WTC11 (cell line): Measurements from ENCODE around the gene SLC22A7.

ENCODE experiments used
- ATF1 ChIP-seq: sonication (generic); formaldehyde crosslinking; IDR thresholded peaks from 2 replicates; pipeline ENCODE4 v1.8.1; 2023; ENCODE audit warnings: mild to moderate bottlenecking, moderate library complexity, missing genetic modification reagents
- ATF2 ChIP-seq: sonication (generic); formaldehyde crosslinking; IDR thresholded peaks from 2 replicates; pipeline ENCODE4 v1.8.1; 2022; ENCODE audit warnings: low read depth, missing genetic modification reagents, borderline replicate concordance
- HMGXB4 ChIP-seq: sonication (generic); formaldehyde crosslinking; IDR thresholded peaks from 2 replicates; pipeline ENCODE4 v1.8.1; 2023; ENCODE audit warnings: mild to moderate bottlenecking, moderate library complexity, missing genetic modification reagents
- MAX ChIP-seq: sonication (generic); formaldehyde crosslinking; IDR thresholded peaks from 2 replicates; pipeline ENCODE4 v1.8.0; 2022; ENCODE audit warnings: mild to moderate bottlenecking, missing genetic modification reagents
- NFE2L1 ChIP-seq: sonication (generic); formaldehyde crosslinking; IDR thresholded peaks from 2 replicates; pipeline ENCODE4 v1.8.1; 2023; ENCODE audit warnings: missing genetic modification reagents
- NFYB ChIP-seq: sonication (generic); formaldehyde crosslinking; conservative IDR thresholded peaks from 2 replicates; pipeline ENCODE4 v1.8.0; 2022; ENCODE audit warnings: low read depth, missing genetic modification reagents
- SMAD4 ChIP-seq: sonication (generic); formaldehyde crosslinking; IDR thresholded peaks from 2 replicates; pipeline ENCODE4 v1.8.0; 2022; ENCODE audit warnings: mild to moderate bottlenecking, missing genetic modification reagents
- USF1 ChIP-seq: sonication (generic); formaldehyde crosslinking; IDR thresholded peaks from 2 replicates; pipeline ENCODE4 v1.8.0; 2022; ENCODE audit warnings: mild to moderate bottlenecking, missing genetic modification reagents
- TF ChIP-seq, protein P1 (sequence below): fragments of 200-600 bp; IDR thresholded peaks from 2 replicates; pipeline ENCODE4 v1.8.0; 2022; ENCODE audit warnings: antibody characterized with exemption
- TF ChIP-seq, protein P2 (sequence below): sonication (generic); formaldehyde crosslinking; IDR thresholded peaks from 2 replicates; pipeline ENCODE4 v1.8.1; 2022; ENCODE audit warnings: missing genetic modification reagents, borderline replicate concordance
- TF ChIP-seq, protein P3 (sequence below): sonication (generic); formaldehyde crosslinking; IDR thresholded peaks from 2 replicates; pipeline ENCODE4 v1.8.0; 2023; ENCODE audit warnings: missing genetic modification reagents

DNA sequence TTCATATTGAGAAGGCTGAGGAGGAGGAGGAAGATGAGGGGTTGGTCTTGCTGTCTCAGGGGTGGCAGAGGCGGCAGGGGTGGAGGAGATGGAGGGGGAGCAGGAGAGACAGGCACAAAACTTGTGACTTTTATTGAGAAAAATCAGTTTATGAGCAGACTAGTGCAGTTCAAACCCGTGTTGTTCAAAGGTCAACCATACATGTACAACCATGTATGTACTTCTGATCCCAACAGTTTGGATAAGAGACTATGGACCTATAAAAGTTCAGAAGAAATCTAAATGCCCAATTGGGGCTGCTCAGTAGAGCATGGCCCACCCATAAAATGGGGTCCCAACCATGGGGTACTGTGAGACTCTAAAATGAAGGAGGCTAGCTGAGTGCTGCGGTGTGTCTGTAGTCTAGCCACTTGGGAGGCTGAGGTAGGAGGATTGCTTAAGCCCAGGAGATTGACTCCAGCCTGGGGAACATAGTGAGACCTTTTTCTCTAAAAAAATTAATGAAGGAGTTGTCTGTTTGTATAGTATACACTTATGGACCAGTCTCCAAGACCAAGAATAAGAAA, 7.6 kb upstream of the SLC22A7 start:
- TF ChIP-seq, protein P1, sequence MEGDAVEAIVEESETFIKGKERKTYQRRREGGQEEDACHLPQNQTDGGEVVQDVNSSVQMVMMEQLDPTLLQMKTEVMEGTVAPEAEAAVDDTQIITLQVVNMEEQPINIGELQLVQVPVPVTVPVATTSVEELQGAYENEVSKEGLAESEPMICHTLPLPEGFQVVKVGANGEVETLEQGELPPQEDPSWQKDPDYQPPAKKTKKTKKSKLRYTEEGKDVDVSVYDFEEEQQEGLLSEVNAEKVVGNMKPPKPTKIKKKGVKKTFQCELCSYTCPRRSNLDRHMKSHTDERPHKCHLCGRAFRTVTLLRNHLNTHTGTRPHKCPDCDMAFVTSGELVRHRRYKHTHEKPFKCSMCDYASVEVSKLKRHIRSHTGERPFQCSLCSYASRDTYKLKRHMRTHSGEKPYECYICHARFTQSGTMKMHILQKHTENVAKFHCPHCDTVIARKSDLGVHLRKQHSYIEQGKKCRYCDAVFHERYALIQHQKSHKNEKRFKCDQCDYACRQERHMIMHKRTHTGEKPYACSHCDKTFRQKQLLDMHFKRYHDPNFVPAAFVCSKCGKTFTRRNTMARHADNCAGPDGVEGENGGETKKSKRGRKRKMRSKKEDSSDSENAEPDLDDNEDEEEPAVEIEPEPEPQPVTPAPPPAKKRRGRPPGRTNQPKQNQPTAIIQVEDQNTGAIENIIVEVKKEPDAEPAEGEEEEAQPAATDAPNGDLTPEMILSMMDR: no peak
- TF ChIP-seq USF1 (CRISPR knock-in tag): no peak
- TF ChIP-seq, protein P2, sequence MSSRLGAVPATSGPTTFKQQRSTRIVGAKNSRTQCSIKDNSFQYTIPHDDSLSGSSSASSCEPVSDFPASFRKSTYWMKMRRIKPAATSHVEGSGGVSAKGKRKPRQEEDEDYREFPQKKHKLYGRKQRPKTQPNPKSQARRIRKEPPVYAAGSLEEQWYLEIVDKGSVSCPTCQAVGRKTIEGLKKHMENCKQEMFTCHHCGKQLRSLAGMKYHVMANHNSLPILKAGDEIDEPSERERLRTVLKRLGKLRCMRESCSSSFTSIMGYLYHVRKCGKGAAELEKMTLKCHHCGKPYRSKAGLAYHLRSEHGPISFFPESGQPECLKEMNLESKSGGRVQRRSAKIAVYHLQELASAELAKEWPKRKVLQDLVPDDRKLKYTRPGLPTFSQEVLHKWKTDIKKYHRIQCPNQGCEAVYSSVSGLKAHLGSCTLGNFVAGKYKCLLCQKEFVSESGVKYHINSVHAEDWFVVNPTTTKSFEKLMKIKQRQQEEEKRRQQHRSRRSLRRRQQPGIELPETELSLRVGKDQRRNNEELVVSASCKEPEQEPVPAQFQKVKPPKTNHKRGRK: no peak
- no peak for TF ChIP-seq ATF1 (CRISPR knock-in tag)
- no peak for TF ChIP-seq MAX (CRISPR knock-in tag)
- TF ChIP-seq, protein P3, sequence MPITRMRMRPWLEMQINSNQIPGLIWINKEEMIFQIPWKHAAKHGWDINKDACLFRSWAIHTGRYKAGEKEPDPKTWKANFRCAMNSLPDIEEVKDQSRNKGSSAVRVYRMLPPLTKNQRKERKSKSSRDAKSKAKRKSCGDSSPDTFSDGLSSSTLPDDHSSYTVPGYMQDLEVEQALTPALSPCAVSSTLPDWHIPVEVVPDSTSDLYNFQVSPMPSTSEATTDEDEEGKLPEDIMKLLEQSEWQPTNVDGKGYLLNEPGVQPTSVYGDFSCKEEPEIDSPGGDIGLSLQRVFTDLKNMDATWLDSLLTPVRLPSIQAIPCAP: no peak
- no peak for TF ChIP-seq ATF2 (CRISPR knock-in tag)
- TF ChIP-seq NFYB: no peak
- TF ChIP-seq NFE2L1: no peak
- no peak for TF ChIP-seq HMGXB4 (CRISPR knock-in tag)
- TF ChIP-seq SMAD4 (CRISPR knock-in tag): no peak
